AG20443 (cell line): ENCODE measurements around the gene TYSND1.
A peak's percentile ranks its signal among the peaks of the same experiment; 100 is the strongest.
"Not testable (repeated sequence)": the region's sequence is repeated elsewhere in the genome, so short reads cannot be mapped to it uniquely, and the experiment has no call there.

Experiments
- DNase-seq: peaks from one replicate; pipeline ENCODE4 v3.0.0; 2012; ENCODE audit warnings: low spot score, mixed read lengths

TYSND1 gene

DNA sequence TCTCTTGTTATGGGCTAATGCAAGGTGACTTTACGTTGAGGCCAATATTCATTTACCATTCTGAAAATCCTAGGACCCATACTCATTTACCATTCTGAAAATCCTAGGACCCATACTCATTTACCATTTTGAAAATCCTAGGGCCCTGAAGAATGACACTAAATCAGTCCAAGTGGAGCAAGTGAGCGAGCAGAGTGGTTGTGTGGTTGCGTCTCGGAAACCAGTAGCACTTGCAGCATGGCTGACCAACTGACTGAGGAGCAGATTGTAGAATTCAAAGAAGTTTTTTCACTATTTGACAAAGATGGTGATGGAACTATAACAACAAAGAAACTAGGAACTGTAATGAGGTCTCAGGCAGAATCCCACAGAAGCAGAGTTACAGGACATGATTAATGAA is 16.9 kb upstream of the TYSND1 start:
- no peak for DNase-seq

GRCh38 chr10:70162892-70163201 is 16.3 kb upstream of the TYSND1 start:
- DNase-seq = no peak

DNA sequence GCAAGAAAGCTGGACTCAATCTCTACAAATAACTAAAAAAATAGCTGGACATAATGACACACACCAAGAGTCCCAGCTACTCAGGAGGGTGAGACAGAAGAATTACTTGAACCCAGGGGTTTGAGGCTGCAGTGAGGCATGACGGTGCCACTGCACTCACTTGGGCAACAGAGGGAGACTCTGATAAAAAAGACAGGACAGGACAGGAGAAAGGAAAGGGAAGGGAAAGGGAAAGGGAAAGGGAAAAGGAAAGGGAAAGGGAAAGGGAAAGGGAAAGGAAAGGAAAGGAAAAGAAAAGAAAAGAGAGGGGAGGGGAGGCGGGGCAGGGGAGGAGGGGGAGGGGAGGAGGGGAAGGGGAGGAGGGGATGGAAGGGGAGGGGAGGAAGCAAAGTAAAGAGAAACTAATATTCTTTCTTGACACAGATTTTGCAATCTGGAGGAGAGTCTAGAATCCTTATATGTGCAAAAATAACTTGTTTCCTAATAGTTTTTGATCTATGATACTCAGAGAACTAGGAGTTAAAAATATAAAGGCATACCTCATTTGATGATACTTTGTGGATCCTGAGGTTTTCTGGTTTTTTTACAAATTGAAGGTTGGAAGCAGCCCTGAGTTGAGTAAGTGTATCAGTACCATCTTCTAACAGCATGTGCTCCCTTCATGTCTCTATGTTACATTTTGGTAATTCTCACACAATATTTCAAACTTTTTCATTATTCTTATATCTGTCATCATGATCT is 15.8 kb upstream of the TYSND1 start:
- DNase-seq = no peak

- DNase-seq = no peak
These were observed 14.3 kb upstream of the TYSND1 start for GRCh38 chr10:70160798-70161197.

GRCh38 chr10:70159366-70159765 is 12.9 kb upstream of the TYSND1 start:
- DNase-seq = not testable (repeated sequence)

DNA sequence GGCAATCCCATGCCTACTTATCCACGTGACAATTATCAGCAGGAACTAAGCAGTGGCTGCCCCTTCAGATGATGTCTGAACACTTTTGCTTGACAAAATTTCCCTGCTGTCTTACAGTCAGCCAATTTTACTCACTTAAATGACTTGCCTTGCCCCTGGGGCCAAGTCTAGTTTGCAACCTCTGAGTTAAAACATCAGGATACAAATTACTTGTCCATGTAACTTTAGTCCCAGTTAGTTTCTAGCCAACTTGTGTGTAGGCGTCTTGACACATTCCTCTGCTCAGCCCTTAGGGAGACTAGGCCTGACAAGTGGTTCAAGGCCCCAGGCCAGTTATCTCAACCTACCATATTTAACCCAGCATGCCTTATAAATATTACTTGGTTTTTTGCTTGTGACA is 11.6 kb upstream of the TYSND1 start:
- no peak for DNase-seq

GRCh38 chr10:70155255-70155838 is 8.8 kb upstream of the TYSND1 start:
- no peak for DNase-seq

- no peak for DNase-seq
These were observed 2.0 kb upstream of the TYSND1 start for GRCh38 chr10:70148516-70148915.

- no peak for DNase-seq
These were observed 742 bp upstream of the TYSND1 start for GRCh38 chr10:70147259-70147625.

DNA sequence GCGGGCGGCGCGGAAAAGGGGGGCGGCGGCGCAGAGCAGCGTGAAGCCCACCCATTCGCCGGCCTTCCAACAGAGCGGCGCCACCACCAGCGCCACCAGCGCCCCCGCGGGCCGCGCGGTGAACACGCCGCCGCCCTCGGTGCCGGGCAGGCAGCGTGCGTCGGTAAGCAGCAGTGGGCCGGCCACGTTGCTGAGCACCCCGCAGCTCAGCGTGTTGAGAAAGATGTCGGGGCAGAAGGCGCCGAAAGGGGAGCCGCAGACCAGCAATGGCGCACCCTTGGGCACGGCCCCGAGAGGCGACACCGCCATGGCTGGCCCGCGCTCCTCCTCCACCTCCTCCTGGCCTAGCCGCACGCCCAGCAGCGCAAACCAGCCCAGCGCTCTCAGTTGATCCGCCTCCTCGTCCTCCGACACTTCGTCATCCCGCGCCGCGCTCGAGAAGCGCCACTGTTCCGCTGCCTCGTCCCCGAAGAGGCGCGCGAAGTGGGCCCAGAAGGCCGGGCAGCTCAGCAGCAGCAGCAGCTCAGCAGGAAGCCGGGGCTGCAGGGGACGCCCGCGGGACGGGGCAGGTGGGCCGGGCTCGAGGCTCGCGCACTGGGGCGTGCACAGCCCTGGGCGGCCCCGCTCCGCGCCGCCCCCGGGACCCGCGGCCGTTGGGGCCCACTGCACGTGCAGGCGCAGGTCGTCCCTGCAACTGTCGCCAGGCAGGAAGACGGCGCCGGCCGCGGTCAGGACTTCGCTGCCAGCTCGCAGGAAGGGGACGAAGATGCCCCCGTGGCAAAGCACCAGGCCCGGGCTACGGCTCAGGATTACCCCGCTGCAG is 623 bp downstream of the TYSND1 start:
- peak; percentile 82 for DNase-seq

GRCh38 chr10:70145166-70145665 is 1.3 kb downstream of the TYSND1 start:
- DNase-seq = no peak

DNA sequence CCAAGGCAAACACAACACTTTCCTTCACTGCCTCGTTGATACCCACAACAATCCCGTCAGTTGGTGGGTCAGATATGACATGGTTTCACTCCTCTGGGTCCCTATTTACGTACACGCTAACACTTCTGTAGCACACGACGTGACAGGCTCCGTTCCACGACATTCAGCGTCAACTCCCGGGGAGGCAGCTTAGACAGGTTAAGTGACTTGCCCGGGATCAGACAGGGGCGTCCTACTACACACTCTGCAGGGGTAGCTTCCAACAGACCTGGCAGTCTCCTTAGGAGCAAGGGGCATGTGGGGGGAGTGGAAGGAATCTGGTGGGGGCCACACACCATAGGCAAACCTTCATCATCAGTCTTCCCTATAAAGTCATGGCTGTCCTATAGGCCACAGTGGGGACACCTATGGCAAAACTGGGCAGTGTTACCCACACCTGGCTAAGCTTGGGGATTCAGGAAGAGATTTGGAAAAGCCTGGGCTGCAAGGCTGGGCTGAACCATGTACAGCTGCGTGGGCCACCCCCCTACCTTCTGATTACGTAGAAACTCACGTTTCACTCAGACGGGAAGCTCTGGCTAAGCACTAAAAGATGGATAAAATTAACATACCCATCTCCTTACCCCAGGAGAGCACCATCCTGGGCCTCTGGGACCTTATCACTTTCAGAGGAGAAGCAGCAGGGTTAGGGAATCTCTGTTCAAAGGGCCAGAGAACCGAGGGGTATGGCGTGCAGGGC is 2.0 kb downstream of the TYSND1 start:
- no peak for DNase-seq

GRCh38 chr10:70142555-70142954 is 3.9 kb downstream of the TYSND1 start:
- no peak for DNase-seq

- DNase-seq = no peak
These were observed 6.2 kb downstream of the TYSND1 start for GRCh38 chr10:70140297-70140696.

DNA sequence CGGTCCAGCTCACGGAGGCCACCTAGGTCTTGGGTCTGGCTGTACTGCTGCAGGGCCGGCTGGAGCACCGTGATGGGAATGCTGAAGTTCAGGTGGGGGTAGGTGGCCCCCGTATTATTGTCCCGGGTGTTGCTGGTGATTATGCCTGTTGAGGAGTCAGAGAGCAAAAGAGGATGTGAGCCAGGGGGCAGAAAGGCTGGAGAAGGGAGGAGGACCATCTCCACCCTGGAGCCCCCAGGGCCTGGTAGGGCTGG is 6.6 kb downstream of the TYSND1 start:
- no peak for DNase-seq

DNA sequence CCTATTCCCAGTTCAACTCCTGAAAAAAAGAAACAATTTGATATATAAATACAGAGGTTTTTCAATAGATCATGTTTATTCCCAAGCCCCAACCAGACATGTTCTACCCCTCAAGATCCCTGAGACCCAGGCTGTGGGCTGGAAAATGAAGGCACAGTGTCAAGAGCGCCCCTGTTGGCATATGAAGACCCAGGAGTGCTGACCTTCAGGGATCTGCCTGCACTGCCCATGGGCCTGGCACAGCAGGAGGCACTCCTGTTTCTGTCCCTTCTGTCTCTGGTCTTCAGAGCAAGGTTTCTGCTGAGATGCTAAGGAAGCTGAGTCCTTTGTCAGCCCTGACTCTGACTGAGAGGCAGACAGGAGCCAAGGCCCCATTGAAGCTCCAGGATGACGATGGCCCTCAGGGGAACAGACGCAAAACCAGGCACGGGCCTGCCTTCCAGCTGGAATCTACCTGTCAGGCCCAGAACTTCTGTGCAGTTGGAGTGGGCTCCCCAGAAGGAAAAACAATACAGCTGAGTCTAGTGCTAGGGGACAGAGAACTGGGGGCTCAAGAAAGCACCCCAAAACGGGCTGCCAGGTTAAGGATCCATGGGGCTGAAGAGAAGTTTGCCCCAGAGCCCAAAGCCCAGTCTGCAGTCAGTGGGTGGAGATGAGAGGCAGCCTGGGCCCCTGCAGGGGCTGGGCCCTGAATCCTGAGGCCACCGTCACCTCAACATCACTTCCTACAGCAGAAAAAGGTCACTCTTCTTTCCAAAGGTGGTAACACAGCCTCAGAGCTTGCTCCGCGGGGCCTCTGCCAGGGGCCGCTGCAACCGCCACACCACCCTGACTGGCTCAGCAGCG is 7.1 kb downstream of the TYSND1 start:
- DNase-seq = no peak

GRCh38 chr10:70137927-70138883 is 8.3 kb downstream of the TYSND1 start:
- no peak for DNase-seq

- no peak for DNase-seq
These were observed 9.4 kb downstream of the TYSND1 start for GRCh38 chr10:70137135-70137534.

DNA sequence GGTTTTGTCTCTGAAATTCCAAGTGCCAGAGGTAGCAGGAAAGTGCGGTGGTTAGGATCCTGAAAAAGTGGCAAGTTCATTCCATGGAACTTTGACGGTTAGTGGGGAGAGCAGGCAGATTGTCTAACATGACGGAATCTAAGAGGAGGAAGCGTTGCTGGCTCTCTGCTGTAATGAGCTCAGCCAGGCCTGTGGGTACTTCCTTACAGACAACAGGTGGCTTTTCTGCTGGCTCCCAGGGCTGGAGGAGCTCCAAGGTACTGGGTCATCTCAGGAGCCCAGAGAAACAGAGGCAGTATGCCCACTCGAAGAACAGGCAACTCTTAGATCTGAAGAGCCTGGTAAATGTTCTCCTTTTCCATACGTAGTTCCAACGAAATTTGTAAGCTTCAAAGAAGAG is 10.8 kb downstream of the TYSND1 start:
- DNase-seq = no peak

- DNase-seq = no peak
These were observed 11.5 kb downstream of the TYSND1 start for GRCh38 chr10:70135046-70135445.
